Mucosa of descending colon (tissue), 3 donors: ENCODE results near the gene SPRYD4. TPM values are rescaled to one million over a fixed set of nuclear protein-coding genes. Genes with fewer than 3 reads are reported as not detected.

Experiments
- ATAC-seq: fragments of 200-7000 bp; cut with Tn5 transposase; one replicate; pipeline ENCODE4 v1.9.1; 2020; ENCODE audit warnings: mild to moderate bottlenecking, moderate library complexity
- DNase-seq, 3 donors: peaks; one replicate each; pipeline ENCODE4 v3.0.0-alpha.2; 2020
- H3K36me3 ChIP-seq: fragments of 200-600 bp; one replicate; pipeline ENCODE4 v1.8.0; 2021; ENCODE audit warnings: low read depth, mild to moderate bottlenecking
- H3K4me1 ChIP-seq: fragments of 200-600 bp; one replicate; pipeline ENCODE4 v1.8.0; 2021; ENCODE audit warnings: low read depth, mild to moderate bottlenecking
- H3K4me3 ChIP-seq: fragments of 200-600 bp; one replicate; pipeline ENCODE4 v1.8.0; 2021; ENCODE audit warnings: mild to moderate bottlenecking
- H3K9me3 ChIP-seq: fragments of 200-600 bp; one replicate; pipeline ENCODE4 v1.8.0; 2021; ENCODE audit warnings: mild to moderate bottlenecking
- CTCF ChIP-seq: fragments of 200-600 bp; IDR thresholded peaks from one replicate; pipeline ENCODE4 v1.8.0; 2022; ENCODE audit warnings: antibody characterized with exemption, mild to moderate bottlenecking
- intact Hi-C, 2 donors: fragments of 100-400 bp; cut with DNase I in 1 of 2; cut with micrococcal nuclease in 1 of 2; formaldehyde crosslinking; loops; one replicate each; pipeline versions ENCODE4 v1.11.0 to v1.11.1; 2022; cut with DNase I, micrococcal nuclease
- total RNA-seq, 3 donors: library from RNA; stranded (reverse); fragmentation: NEBNext Ultra II Directional in 2 of 3; extraction: Animal tissue kit (Norgen Biotek cat#: 25700) in 2 of 3; gene quantifications; one replicate each; pipeline versions ENCODE4 v1.2.1 to v1.2.4, GENCODE V29; 2021 to 2023
- donor health status: DM: no; HTN: no; CAD: no; lungs with moderate emphysema.
- donor health status: DM: no; HTN: no; CAD: no.
- donor health status: DM: no; HTN: yes; CAD: no.

The SPRYD4 gene
- total RNA-seq, 3 donors from 2014 or later, result 4.3 to 5.2 (median 4.9) TPM

- Histone ChIP-seq H3K9me3 (no peaks in the 10 kb centered on the region), H3K36me3 (no peaks in the 10 kb centered on the region), H3K4me3 (no peak overlapping the region), H3K4me1 (no peaks in the 10 kb centered on the region)
- intact Hi-C loops, result no loop called here
- TF ChIP-seq CTCF, result no peak
- DNase-seq (no peak), ATAC-seq (no peak)
Measured at GRCh38 chr12:56477521-56478225, 9.3 kb downstream of the SPRYD4 start.

GRCh38 chr12:56479625-56480024, 11.2 kb downstream of the SPRYD4 start:
- ATAC-seq (no peak), DNase-seq (no peak)
- no peak for TF ChIP-seq CTCF
- intact Hi-C loops, result no loop called here
- H3K4me3 ChIP-seq, result no peak overlapping the region
- H3K36me3 ChIP-seq, result no peaks in the 10 kb centered on the region
- no peaks in the 10 kb centered on the region for H3K4me1 ChIP-seq
- no peaks in the 10 kb centered on the region for H3K9me3 ChIP-seq

- Histone ChIP-seq H3K9me3 (no peaks in the 10 kb centered on the region), H3K4me1 (peaks cover 11% of the 10 kb centered on the region), H3K4me3 (no peak overlapping the region), H3K36me3 (no peaks in the 10 kb centered on the region)
- ATAC-seq (no peak), DNase-seq (no peak)
- no peak for TF ChIP-seq CTCF
- intact Hi-C loops, result no loop called here
Measured at GRCh38 chr12:56484566-56484965, 16.2 kb downstream of the SPRYD4 start.

GRCh38 chr12:56486694-56487093, 18.3 kb downstream of the SPRYD4 start:
- Histone ChIP-seq H3K36me3 (no peaks in the 10 kb centered on the region), H3K9me3 (no peaks in the 10 kb centered on the region), H3K4me1 (peaks cover 11% of the 10 kb centered on the region), H3K4me3 (no peak overlapping the region)
- DNase-seq (no peak), ATAC-seq (no peak)
- intact Hi-C loops, result no loop called here
- TF ChIP-seq CTCF, result no peak

GRCh38 chr12:56487448-56488040, 19.2 kb downstream of the SPRYD4 start:
- no peaks in the 10 kb centered on the region for H3K9me3 ChIP-seq
- H3K4me1 ChIP-seq, result peaks cover 11% of the 10 kb centered on the region
- ATAC-seq, result peak; percentile 63
- H3K36me3 ChIP-seq, result no peaks in the 10 kb centered on the region
- no peak overlapping the region for H3K4me3 ChIP-seq
- DNase-seq, result peak; percentile 31 to 67 (median 50)
- TF ChIP-seq CTCF, result no peak
- intact Hi-C loops, result no loop called here
